HG03558 (cell line): ENCODE measurements around the gene CRP.
"Not testable (repeated sequence)": the region's sequence is repeated elsewhere in the genome, so short reads cannot be mapped to it uniquely, and the experiment has no call there.

Source experiments
- ATAC-seq: cut with Tn5 transposase; IDR thresholded peaks from one replicate; pipeline ENCODE4 v1.9.1; 2021; ENCODE audit warnings: moderate number of reproducible peaks; ENCODE audit not compliant: unreplicated experiment; ENCODE audit errors: extremely low read depth

The CRP gene

GRCh38 chr1:159714529-159714928 lies at the start of gene CRP:
CRP (minus strand) TSS chr1:159714589; CDS start chr1:159714485, 104 bp downstream.
- no peak for ATAC-seq

- no peak for ATAC-seq
Measured at GRCh38 chr1:159763686-159764085, 49.3 kb upstream of the CRP start.

GRCh38 chr1:159756397-159756796 lies 42.0 kb upstream of the CRP start:
- no peak for ATAC-seq

GRCh38 chr1:159755451-159756007 lies 41.1 kb upstream of the CRP start:
- ATAC-seq: no peak

- no peak for ATAC-seq
Measured at GRCh38 chr1:159753386-159753785, 39.0 kb upstream of the CRP start.

- no peak for ATAC-seq
Measured at GRCh38 chr1:159752135-159752580, 37.8 kb upstream of the CRP start.

- ATAC-seq: no peak
Measured at GRCh38 chr1:159751031-159751430, 36.6 kb upstream of the CRP start.

- no peak for ATAC-seq
Measured at GRCh38 chr1:159750621-159751020, 36.2 kb upstream of the CRP start.

- ATAC-seq: no peak
Measured at GRCh38 chr1:159749630-159750029, 35.2 kb upstream of the CRP start.

GRCh38 chr1:159748370-159748769 lies 34.0 kb upstream of the CRP start:
- no peak for ATAC-seq

- ATAC-seq: no peak
Measured at GRCh38 chr1:159746666-159747065, 32.3 kb upstream of the CRP start.

- no peak for ATAC-seq
Measured at GRCh38 chr1:159743651-159744410, 29.4 kb upstream of the CRP start.

- ATAC-seq: no peak
Measured at GRCh38 chr1:159737238-159737916, 23.0 kb upstream of the CRP start.

GRCh38 chr1:159723188-159723587 lies 8.8 kb upstream of the CRP start:
- not testable (repeated sequence) for ATAC-seq

- no peak for ATAC-seq
Measured at GRCh38 chr1:159719990-159720389, 5.6 kb upstream of the CRP start.

- no peak for ATAC-seq
Measured at GRCh38 chr1:159715855-159716254, 1.5 kb upstream of the CRP start.

- ATAC-seq: no peak
Measured at GRCh38 chr1:159712080-159712479, 2.3 kb downstream of the CRP start.

- ATAC-seq: no peak
Measured at GRCh38 chr1:159707472-159708260, 6.7 kb downstream of the CRP start.

GRCh38 chr1:159705904-159706256 lies 8.5 kb downstream of the CRP start:
- ATAC-seq: no peak

GRCh38 chr1:159705251-159705903 lies 9.0 kb downstream of the CRP start:
- no peak for ATAC-seq
